Fibroblast of the aortic adventitia (primary cell): ENCODE results near the gene DCDC2. TPM values are rescaled to one million over a fixed set of nuclear protein-coding genes. Genes with fewer than 3 reads are reported as not detected.
"Not testable (repeated sequence)": the region's sequence is repeated elsewhere in the genome, so short reads cannot be mapped to it uniquely, and the experiment has no call there.

Experiments used
- DNase-seq: peaks from one replicate; pipeline ENCODE4 v3.0.0-alpha.2; 2010; ENCODE audit warnings: low read depth
- H3K4me3 ChIP-seq: 2 replicates; pipeline ENCODE4 v1.5.1; 2011; ENCODE audit warnings: low read depth, mild to moderate bottlenecking, control low read depth, low read length, moderate library complexity
- total RNA-seq: library from RNA; depleted of rRNA; stranded (reverse); fragments of >200 nt; gene quantifications from 2 replicates; pipeline ENCODE4 v1.2.3, GENCODE V29; 2012; ENCODE audit warnings: low replicate concordance
- TF ChIP-seq, protein P1 (sequence below): IDR thresholded peaks from 2 replicates; pipeline ENCODE4 v1.5.1; 2011; ENCODE audit warnings: mild to moderate bottlenecking, low read length, control low read depth, inconsistent platforms; ENCODE audit not compliant: insufficient read depth

The DCDC2 gene
- total RNA-seq, 1 donor = not detected

DNA sequence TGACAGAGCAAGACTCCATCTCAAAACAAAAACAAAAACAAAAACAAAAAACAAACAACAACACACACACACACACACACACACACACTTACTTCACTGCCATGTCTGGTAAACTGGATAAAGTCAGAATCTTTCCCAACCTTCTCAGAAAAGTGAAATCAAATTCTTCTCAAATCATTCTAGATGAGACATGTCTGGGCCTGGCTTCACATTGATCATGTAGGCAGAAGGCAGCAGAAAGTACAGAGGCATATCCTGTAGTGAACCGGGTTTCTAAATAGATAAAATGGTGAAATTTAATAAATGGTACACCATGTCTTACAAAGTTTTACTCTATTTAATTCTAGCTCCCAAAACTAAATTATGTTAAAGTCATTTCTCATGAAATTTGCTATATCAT, 30.0 kb upstream of the DCDC2 start:
- no peak overlapping the region for H3K4me3 ChIP-seq
- TF ChIP-seq, protein P1, sequence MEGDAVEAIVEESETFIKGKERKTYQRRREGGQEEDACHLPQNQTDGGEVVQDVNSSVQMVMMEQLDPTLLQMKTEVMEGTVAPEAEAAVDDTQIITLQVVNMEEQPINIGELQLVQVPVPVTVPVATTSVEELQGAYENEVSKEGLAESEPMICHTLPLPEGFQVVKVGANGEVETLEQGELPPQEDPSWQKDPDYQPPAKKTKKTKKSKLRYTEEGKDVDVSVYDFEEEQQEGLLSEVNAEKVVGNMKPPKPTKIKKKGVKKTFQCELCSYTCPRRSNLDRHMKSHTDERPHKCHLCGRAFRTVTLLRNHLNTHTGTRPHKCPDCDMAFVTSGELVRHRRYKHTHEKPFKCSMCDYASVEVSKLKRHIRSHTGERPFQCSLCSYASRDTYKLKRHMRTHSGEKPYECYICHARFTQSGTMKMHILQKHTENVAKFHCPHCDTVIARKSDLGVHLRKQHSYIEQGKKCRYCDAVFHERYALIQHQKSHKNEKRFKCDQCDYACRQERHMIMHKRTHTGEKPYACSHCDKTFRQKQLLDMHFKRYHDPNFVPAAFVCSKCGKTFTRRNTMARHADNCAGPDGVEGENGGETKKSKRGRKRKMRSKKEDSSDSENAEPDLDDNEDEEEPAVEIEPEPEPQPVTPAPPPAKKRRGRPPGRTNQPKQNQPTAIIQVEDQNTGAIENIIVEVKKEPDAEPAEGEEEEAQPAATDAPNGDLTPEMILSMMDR = no peak
- no peak for DNase-seq

DNA sequence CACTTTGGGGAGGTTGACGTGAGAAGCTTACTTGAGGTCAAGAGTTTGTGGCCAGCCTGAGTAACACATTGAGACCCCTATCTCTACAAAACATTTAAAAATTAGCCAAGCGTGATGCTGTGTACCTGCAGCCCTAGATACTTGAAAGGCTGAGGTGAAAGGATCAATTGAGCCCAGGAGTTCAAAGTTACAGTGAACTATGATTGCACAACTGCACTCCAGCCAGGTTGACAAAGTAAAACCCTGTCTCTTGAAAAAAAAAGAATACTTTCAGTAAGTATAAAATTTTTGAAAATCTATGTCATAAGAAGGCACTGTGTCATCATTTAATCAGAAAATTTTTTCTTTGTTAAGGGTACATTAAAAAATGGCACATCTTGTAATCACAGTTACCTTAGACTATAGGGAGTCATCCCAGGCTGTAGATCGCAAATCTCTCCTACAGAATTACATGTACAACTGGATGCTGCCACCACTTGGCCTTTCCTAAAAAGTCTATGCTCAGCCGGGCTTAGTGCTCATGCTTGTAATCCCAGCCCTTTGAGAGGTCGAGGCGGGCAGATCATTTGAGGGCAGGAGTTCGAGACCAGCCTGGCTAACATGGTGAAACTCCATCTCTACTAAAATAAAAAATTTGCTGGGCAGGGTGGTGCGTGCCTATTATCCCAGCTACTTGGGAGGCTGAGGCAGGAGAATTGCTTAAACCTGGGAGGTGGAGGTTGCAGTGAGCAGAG, 27.8 kb upstream of the DCDC2 start:
- H3K4me3 ChIP-seq = no peak overlapping the region
- TF ChIP-seq, protein P1 = no peak
- no peak for DNase-seq

DNA sequence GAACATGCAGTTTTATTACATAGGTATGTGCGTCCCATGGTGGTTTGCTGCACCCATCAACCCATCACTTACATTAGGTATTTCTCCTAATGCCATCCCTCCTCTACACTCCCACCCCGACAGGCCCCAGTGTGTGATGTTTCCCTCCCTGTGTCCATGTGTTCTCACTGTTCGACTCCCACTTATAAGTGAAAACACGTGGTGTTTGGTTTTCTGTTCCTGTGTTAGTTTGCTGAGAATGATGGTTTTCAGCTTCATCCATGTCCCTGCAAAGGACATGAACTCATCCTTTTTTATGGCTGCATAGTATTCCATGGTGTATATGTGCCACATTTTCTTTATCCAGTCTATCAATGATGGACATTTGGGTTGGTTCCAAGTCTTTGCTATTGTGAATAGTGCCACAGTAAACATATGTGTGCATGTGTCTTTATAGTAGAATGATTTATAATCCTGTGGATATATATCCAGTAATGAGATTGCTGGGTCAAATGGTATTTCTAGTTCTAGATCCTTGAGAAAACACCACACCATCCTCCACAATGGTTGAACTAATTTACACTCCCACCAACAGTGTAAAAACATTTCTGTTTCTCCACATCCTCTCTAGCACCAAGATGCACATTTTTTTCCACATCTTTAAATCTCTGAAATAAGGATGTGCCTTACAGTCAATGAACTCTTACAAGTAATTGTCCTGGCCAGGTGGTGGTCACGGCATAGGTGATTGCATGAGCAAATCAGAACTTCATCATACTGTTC, 26.7 kb upstream of the DCDC2 start:
- not testable (repeated sequence) for H3K4me3 ChIP-seq, DNase-seq

GRCh38 chr6:24382891-24383494, 25.1 kb upstream of the DCDC2 start:
- not testable (repeated sequence) for DNase-seq, H3K4me3 ChIP-seq

- no peak overlapping the region for H3K4me3 ChIP-seq
- no peak for DNase-seq
- TF ChIP-seq, protein P1 = no peak
Observed at GRCh38 chr6:24382220-24382540, 24.3 kb upstream of the DCDC2 start.

- TF ChIP-seq, protein P1 = no peak
- DNase-seq = no peak
- H3K4me3 ChIP-seq = no peak overlapping the region
Observed at GRCh38 chr6:24381476-24382219, 23.8 kb upstream of the DCDC2 start.

GRCh38 chr6:24378473-24379097, 20.7 kb upstream of the DCDC2 start:
- H3K4me3 ChIP-seq = no peak overlapping the region
- TF ChIP-seq, protein P1 = no peak
- DNase-seq = no peak
